Sigmoid colon (tissue), 4 donors: ENCODE measurements around the gene OR8G5.

Source experiments
- EP300 ChIP-seq, 4 donors: sonication (generic); formaldehyde crosslinking; IDR thresholded peaks; one replicate each; pipeline ENCODE4 v1.6.1; 2017; ENCODE audit warnings: antibody characterized with exemption in 4 of 4
- TF ChIP-seq, protein P1 (sequence below), 4 experiments: fragments of 450-650 bp in 3 of 4; fragments of 200-600 bp in 1 of 4; IDR thresholded peaks; one replicate each; pipeline ENCODE4 v1.5.1; 2016 to 2019; ENCODE audit warnings: antibody characterized with exemption in 4 of 4, mild to moderate bottlenecking in 3 of 4, moderate library complexity in 2 of 4

DNA sequence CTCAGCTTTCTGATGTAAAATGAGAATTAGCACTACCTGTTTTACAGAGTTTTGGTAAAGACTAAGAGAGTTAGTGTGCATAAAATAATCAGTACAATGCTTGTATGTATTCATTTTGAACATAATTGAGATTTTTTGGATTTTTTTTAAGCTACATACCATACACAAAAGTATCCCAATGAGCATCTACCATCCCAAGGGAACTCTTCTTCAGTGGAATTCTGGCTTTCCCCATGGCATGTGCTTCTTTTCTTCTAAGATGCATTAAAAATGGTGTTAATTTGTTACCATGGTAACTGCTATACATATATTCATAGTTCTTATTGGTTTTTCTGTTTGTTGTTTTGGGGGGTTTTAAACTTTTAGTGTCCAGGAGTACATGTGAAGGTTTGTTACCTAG is 39.8 kb downstream of the OR8G5 start:
- TF ChIP-seq, protein P1, sequence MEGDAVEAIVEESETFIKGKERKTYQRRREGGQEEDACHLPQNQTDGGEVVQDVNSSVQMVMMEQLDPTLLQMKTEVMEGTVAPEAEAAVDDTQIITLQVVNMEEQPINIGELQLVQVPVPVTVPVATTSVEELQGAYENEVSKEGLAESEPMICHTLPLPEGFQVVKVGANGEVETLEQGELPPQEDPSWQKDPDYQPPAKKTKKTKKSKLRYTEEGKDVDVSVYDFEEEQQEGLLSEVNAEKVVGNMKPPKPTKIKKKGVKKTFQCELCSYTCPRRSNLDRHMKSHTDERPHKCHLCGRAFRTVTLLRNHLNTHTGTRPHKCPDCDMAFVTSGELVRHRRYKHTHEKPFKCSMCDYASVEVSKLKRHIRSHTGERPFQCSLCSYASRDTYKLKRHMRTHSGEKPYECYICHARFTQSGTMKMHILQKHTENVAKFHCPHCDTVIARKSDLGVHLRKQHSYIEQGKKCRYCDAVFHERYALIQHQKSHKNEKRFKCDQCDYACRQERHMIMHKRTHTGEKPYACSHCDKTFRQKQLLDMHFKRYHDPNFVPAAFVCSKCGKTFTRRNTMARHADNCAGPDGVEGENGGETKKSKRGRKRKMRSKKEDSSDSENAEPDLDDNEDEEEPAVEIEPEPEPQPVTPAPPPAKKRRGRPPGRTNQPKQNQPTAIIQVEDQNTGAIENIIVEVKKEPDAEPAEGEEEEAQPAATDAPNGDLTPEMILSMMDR (IDR thresholded peaks at IDR 0.05): no peak
- no peak for TF ChIP-seq EP300 (IDR thresholded peaks at IDR 0.05)
